GM23338 (cell line): ENCODE measurements around the gene OR4D1. TPM values are rescaled to one million over a fixed set of nuclear protein-coding genes. Genes with fewer than 3 reads are reported as not detected.

ENCODE experiments used
- ATAC-seq: fragments of 200-7000 bp; cut with Tn5 transposase; 3 replicates; pipeline ENCODE4 v1.9.1; 2020
- DNase-seq: peaks from one replicate; pipeline ENCODE4 v3.0.0-alpha.2; 2015; ENCODE audit warnings: low spot score
- H2AFZ ChIP-seq: fragments of 200-600 bp; sonication (generic); 2 replicates; pipeline ENCODE4 v1.8.0; 2016; ENCODE audit warnings: antibody characterized with exemption, mild to moderate bottlenecking, moderate library complexity
- H3F3A ChIP-seq: fragments of 200-600 bp; sonication (generic); replicated peaks from 2 replicates; pipeline ENCODE4 v1.8.0; 2017; ENCODE audit warnings: antibody characterized with exemption, mixed run types, low read depth
- H3K27ac ChIP-seq: fragments of 200-600 bp; sonication (generic); 2 replicates; pipeline ENCODE4 v1.6.1; 2016; ENCODE audit warnings: low read depth
- H3K27me3 ChIP-seq: fragments of 200-600 bp; sonication (generic); 2 replicates; pipeline ENCODE4 v1.8.0; 2016; ENCODE audit warnings: mild to moderate bottlenecking, mixed run types, moderate library complexity; ENCODE audit not compliant: insufficient read depth
- H3K36me3 ChIP-seq: fragments of 200-600 bp; sonication (generic); 2 replicates; pipeline ENCODE4 v1.8.0; 2016; ENCODE audit warnings: mild to moderate bottlenecking; ENCODE audit not compliant: insufficient read depth
- H3K4me1 ChIP-seq: fragments of 200-600 bp; sonication (generic); 2 replicates; pipeline ENCODE4 v1.8.0; 2016; ENCODE audit warnings: mild to moderate bottlenecking, moderate library complexity; ENCODE audit not compliant: insufficient read depth
- H3K4me2 ChIP-seq: fragments of 200-600 bp; sonication (generic); 2 replicates; pipeline ENCODE4 v1.7.1; 2017; ENCODE audit warnings: mixed run types
- H3K4me3 ChIP-seq: fragments of 200-600 bp; sonication (generic); 2 replicates; pipeline ENCODE4 v1.6.1; 2016; ENCODE audit warnings: mixed run types
- H3K79me2 ChIP-seq: fragments of 200-600 bp; sonication (generic); replicated peaks from 2 replicates; pipeline ENCODE4 v1.8.0; 2017; ENCODE audit warnings: mild to moderate bottlenecking; ENCODE audit not compliant: insufficient read depth
- H3K9me2 ChIP-seq: fragments of 200-600 bp; sonication (generic); 2 replicates; pipeline ENCODE4 v1.8.0; 2017; ENCODE audit not compliant: insufficient read depth
- H4K20me1 ChIP-seq: fragments of 200-600 bp; sonication (generic); replicated peaks from 2 replicates; pipeline ENCODE4 v1.8.0; 2017; ENCODE audit warnings: mild to moderate bottlenecking; ENCODE audit not compliant: insufficient read depth
- H3K27ac Mint-ChIP-seq: 2 replicates; pipeline ENCODE4 v1.8.0; 2020; ENCODE audit warnings: inconsistent platforms, mild to moderate bottlenecking, moderate library complexity, mixed read lengths
- H3K27me3 Mint-ChIP-seq: 3 replicates; pipeline ENCODE4 v1.8.0; 2022; ENCODE audit warnings: low read depth, mild to moderate bottlenecking, moderate library complexity, mixed read lengths, inconsistent platforms; ENCODE audit not compliant: insufficient read depth, poor library complexity
- H3K36me3 Mint-ChIP-seq: 3 replicates; pipeline ENCODE4 v1.8.0; 2021; ENCODE audit warnings: low read depth, mild to moderate bottlenecking, inconsistent platforms, moderate library complexity, mixed read lengths
- H3K4me1 Mint-ChIP-seq: 3 replicates; pipeline ENCODE4 v1.8.0; 2020; ENCODE audit warnings: mild to moderate bottlenecking, inconsistent platforms, mixed read lengths
- H3K4me3 Mint-ChIP-seq: 3 replicates; pipeline ENCODE4 v1.8.0; 2021; ENCODE audit warnings: moderate library complexity, mild to moderate bottlenecking, inconsistent platforms, mixed read lengths
- H3K9me3 Mint-ChIP-seq: 3 replicates; pipeline ENCODE4 v1.8.0; 2020; ENCODE audit warnings: moderate library complexity, mild to moderate bottlenecking, inconsistent platforms, mixed read lengths
- CREB1 ChIP-seq: fragments of 250-450 bp; sonication (Bioruptor Pico); IDR thresholded peaks from 2 replicates; pipeline ENCODE4 v1.5.0; 2020; ENCODE audit warnings: low read depth, mild to moderate bottlenecking, moderate library complexity
- EZH2 ChIP-seq: fragments of 200-600 bp; sonication (generic); IDR thresholded peaks from one replicate; pipeline ENCODE4 v1.8.0; 2017; ENCODE audit warnings: antibody characterized with exemption, mild to moderate bottlenecking, low read depth; ENCODE audit not compliant: unreplicated experiment
- EZH2phosphoT487 ChIP-seq: fragments of 200-600 bp; sonication (generic); IDR thresholded peaks from one replicate; pipeline ENCODE4 v1.8.1; 2018; ENCODE audit warnings: antibody characterized with exemption; ENCODE audit not compliant: unreplicated experiment
- NANOG ChIP-seq: IDR thresholded peaks from 2 replicates; pipeline ENCODE4 v1.6.1; 2016; ENCODE audit warnings: antibody characterized with exemption, borderline replicate concordance
- POLR2AphosphoS5 ChIP-seq: IDR thresholded peaks from 2 replicates; pipeline ENCODE4 v1.6.1; 2016; ENCODE audit warnings: antibody characterized with exemption, low read depth
- ZNF114 ChIP-seq: fragments of 250-450 bp; sonication (Bioruptor Pico); IDR thresholded peaks from 2 replicates; pipeline ENCODE4 v1.5.0; 2020; ENCODE audit warnings: mild to moderate bottlenecking, moderate library complexity
- ZNF331 ChIP-seq: fragments of 250-450 bp; sonication (Bioruptor Pico); IDR thresholded peaks from 2 replicates; pipeline ENCODE4 v1.5.0; 2020; ENCODE audit warnings: low read depth, mild to moderate bottlenecking, moderate library complexity
- polyA plus RNA-seq: library from polyadenylated mRNA; unstranded; fragments of >200 nt; fragmentation: Nextera tagmentation; extraction: Ambion mirVana; gene quantifications from 2 replicates; pipeline ENCODE4 v1.2.1, GENCODE V29; 2016
- total RNA-seq: library from RNA; depleted of rRNA; stranded (reverse); fragments of >200 nt; shearing (Covaris generic); gene quantifications from 2 replicates; pipeline ENCODE4 v1.2.3, GENCODE V29; 2014
- TF ChIP-seq, protein P1 (sequence below): IDR thresholded peaks from 2 replicates; pipeline ENCODE4 v1.6.1; 2016; ENCODE audit warnings: antibody characterized with exemption
- TF ChIP-seq, protein P2 (sequence below): fragments of 250-450 bp; sonication (Bioruptor Pico); IDR thresholded peaks from 2 replicates; pipeline ENCODE4 v1.5.0; 2020; ENCODE audit warnings: mild to moderate bottlenecking, moderate library complexity
- TF ChIP-seq, protein P3 (sequence below): IDR thresholded peaks from one replicate; pipeline ENCODE4 v1.6.1; 2018; ENCODE audit warnings: antibody characterized with exemption; ENCODE audit not compliant: unreplicated experiment

OR4D1 gene
- total and polyA plus RNA-seq, 2 experiments from 2014 or later: 0.10 to 0.50 TPM

DNA sequence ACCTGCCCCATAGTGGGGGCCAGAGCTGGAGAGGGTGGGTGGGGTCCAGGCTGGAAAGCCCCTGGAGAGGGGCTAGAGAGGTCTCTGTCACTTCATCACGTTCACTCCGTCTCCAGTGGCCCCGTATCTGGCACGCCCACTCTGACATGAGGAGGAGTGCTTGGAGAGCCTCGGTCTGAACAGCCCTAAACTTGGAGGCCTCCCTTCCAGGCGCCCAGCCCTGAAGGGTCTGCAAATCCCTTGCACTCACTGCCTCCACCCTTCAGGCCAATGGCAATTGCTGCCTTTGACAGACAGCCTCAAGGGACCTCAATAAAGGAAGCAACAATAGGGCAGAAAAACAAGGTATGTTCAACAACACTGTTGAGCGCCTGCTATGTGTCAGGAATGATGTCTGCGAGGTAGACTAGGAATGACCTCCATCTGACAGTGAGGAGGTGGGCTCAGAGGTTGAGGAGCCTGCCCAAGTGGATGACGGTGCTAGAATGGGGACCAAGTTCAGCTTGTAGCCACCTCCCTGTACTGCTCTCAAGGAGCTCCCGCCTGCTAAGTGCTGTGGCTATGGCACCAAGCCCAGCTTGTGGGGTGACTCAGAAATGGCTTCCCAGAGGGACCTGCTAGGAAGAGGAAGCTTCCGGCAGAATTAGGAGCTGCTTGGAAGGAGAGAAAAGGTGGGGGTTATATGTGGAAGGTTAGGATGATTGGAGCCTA is 41.4 kb downstream of the OR4D1 start:
- TF ChIP-seq, protein P1, sequence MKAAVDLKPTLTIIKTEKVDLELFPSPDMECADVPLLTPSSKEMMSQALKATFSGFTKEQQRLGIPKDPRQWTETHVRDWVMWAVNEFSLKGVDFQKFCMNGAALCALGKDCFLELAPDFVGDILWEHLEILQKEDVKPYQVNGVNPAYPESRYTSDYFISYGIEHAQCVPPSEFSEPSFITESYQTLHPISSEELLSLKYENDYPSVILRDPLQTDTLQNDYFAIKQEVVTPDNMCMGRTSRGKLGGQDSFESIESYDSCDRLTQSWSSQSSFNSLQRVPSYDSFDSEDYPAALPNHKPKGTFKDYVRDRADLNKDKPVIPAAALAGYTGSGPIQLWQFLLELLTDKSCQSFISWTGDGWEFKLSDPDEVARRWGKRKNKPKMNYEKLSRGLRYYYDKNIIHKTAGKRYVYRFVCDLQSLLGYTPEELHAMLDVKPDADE: no peak
- no peak for TF ChIP-seq POLR2AphosphoS5
- no peak for TF ChIP-seq ZNF114 (CRISPR knock-in tag)
- no peak for TF ChIP-seq ZNF331 (CRISPR knock-in tag)
- TF ChIP-seq EZH2: no peak
- TF ChIP-seq EZH2phosphoT487: no peak
- TF ChIP-seq, protein P2, sequence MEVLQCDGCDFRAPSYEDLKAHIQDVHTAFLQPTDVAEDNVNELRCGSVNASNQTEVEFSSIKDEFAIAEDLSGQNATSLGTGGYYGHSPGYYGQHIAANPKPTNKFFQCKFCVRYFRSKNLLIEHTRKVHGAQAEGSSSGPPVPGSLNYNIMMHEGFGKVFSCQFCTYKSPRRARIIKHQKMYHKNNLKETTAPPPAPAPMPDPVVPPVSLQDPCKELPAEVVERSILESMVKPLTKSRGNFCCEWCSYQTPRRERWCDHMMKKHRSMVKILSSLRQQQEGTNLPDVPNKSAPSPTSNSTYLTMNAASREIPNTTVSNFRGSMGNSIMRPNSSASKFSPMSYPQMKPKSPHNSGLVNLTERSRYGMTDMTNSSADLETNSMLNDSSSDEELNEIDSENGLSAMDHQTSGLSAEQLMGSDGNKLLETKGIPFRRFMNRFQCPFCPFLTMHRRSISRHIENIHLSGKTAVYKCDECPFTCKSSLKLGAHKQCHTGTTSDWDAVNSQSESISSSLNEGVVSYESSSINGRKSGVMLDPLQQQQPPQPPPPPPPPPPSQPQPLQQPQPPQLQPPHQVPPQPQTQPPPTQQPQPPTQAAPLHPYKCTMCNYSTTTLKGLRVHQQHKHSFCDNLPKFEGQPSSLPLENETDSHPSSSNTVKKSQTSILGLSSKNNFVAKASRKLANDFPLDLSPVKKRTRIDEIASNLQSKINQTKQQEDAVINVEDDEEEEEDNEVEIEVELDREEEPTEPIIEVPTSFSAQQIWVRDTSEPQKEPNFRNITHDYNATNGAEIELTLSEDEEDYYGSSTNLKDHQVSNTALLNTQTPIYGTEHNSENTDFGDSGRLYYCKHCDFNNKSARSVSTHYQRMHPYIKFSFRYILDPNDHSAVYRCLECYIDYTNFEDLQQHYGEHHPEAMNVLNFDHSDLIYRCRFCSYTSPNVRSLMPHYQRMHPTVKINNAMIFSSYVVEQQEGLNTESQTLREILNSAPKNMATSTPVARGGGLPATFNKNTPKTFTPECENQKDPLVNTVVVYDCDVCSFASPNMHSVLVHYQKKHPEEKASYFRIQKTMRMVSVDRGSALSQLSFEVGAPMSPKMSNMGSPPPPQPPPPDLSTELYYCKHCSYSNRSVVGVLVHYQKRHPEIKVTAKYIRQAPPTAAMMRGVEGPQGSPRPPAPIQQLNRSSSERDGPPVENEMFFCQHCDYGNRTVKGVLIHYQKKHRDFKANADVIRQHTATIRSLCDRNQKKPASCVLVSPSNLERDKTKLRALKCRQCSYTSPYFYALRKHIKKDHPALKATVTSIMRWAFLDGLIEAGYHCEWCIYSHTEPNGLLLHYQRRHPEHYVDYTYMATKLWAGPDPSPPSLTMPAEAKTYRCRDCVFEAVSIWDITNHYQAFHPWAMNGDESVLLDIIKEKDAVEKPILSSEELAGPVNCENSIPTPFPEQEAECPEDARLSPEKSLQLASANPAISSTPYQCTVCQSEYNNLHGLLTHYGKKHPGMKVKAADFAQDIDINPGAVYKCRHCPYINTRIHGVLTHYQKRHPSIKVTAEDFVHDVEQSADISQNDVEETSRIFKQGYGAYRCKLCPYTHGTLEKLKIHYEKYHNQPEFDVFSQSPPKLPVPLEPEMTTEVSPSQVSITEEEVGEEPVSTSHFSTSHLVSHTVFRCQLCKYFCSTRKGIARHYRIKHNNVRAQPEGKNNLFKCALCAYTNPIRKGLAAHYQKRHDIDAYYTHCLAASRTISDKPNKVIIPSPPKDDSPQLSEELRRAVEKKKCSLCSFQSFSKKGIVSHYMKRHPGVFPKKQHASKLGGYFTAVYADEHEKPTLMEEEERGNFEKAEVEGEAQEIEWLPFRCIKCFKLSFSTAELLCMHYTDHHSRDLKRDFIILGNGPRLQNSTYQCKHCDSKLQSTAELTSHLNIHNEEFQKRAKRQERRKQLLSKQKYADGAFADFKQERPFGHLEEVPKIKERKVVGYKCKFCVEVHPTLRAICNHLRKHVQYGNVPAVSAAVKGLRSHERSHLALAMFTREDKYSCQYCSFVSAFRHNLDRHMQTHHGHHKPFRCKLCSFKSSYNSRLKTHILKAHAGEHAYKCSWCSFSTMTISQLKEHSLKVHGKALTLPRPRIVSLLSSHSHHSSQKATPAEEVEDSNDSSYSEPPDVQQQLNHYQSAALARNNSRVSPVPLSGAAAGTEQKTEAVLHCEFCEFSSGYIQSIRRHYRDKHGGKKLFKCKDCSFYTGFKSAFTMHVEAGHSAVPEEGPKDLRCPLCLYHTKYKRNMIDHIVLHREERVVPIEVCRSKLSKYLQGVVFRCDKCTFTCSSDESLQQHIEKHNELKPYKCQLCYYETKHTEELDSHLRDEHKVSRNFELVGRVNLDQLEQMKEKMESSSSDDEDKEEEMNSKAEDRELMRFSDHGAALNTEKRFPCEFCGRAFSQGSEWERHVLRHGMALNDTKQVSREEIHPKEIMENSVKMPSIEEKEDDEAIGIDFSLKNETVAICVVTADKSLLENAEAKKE (CRISPR knock-in tag): no peak
- no peak for TF ChIP-seq NANOG
- no peak for TF ChIP-seq CREB1 (CRISPR knock-in tag)
- TF ChIP-seq, protein P3, sequence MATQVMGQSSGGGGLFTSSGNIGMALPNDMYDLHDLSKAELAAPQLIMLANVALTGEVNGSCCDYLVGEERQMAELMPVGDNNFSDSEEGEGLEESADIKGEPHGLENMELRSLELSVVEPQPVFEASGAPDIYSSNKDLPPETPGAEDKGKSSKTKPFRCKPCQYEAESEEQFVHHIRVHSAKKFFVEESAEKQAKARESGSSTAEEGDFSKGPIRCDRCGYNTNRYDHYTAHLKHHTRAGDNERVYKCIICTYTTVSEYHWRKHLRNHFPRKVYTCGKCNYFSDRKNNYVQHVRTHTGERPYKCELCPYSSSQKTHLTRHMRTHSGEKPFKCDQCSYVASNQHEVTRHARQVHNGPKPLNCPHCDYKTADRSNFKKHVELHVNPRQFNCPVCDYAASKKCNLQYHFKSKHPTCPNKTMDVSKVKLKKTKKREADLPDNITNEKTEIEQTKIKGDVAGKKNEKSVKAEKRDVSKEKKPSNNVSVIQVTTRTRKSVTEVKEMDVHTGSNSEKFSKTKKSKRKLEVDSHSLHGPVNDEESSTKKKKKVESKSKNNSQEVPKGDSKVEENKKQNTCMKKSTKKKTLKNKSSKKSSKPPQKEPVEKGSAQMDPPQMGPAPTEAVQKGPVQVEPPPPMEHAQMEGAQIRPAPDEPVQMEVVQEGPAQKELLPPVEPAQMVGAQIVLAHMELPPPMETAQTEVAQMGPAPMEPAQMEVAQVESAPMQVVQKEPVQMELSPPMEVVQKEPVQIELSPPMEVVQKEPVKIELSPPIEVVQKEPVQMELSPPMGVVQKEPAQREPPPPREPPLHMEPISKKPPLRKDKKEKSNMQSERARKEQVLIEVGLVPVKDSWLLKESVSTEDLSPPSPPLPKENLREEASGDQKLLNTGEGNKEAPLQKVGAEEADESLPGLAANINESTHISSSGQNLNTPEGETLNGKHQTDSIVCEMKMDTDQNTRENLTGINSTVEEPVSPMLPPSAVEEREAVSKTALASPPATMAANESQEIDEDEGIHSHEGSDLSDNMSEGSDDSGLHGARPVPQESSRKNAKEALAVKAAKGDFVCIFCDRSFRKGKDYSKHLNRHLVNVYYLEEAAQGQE: no peak
- Mint-ChIP-seq H3K27ac (no peak overlapping the region), H3K27me3 (peaks cover 16% of the 10 kb centered on the region), H3K36me3 (no peaks in the 10 kb centered on the region), H3K9me3 (no peaks in the 10 kb centered on the region), H3K4me1 (peaks cover 2% of the 10 kb centered on the region; the same call in 2 of the 3 replicates), H3K4me3 (no peak overlapping the region)
- H3F3A ChIP-seq: no peaks in the 10 kb centered on the region
- H3K4me1 ChIP-seq: no peaks in the 10 kb centered on the region
- no peaks in the 10 kb centered on the region for H3K27me3 ChIP-seq
- H2AFZ ChIP-seq: no peak overlapping the region
- H3K27ac ChIP-seq: no peak overlapping the region
- ATAC-seq: no peak
- H3K4me2 ChIP-seq: no peak overlapping the region
- H3K4me3 ChIP-seq: no peak overlapping the region
- no peaks in the 10 kb centered on the region for H3K79me2 ChIP-seq
- no peaks in the 10 kb centered on the region for H3K9me2 ChIP-seq
- H4K20me1 ChIP-seq: no peaks in the 10 kb centered on the region
- DNase-seq: no peak
- no peaks in the 10 kb centered on the region for H3K36me3 ChIP-seq
